NAMALWA (cell line): Measurements from ENCODE around the gene AKAP14.
A peak's percentile ranks its signal among the peaks of the same experiment; 100 is the strongest.
"Not testable (repeated sequence)": the region's sequence is repeated elsewhere in the genome, so short reads cannot be mapped to it uniquely, and the experiment has no call there.

Experiments
- DNase-seq: peaks from one replicate; pipeline ENCODE4 v3.0.0-alpha.2; 2015; ENCODE audit warnings: low spot score

AKAP14 gene

DNA sequence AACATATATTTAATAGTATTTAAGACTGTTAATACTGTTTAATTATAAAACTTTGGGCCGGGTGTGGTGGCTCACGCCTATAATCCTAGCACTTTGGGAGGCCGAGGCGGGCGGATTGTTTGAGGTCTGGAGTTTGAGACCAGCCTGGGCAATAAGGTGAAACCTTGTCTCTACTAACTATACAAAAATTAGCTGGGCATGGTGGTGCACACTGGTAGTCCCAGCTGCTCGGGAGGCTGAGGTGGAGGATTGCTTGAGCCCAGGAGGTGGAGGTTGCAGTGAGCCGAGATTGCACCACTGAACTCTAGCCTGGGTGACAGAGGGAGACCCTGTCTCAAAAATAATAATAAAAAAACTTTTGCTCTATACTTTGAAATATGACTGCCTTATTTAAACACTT is 26.7 kb downstream of the AKAP14 start:
- not testable (repeated sequence) for DNase-seq

GRCh38 chrX:119935215-119935874 is 39.7 kb downstream of the AKAP14 start:
- DNase-seq: no peak

DNA sequence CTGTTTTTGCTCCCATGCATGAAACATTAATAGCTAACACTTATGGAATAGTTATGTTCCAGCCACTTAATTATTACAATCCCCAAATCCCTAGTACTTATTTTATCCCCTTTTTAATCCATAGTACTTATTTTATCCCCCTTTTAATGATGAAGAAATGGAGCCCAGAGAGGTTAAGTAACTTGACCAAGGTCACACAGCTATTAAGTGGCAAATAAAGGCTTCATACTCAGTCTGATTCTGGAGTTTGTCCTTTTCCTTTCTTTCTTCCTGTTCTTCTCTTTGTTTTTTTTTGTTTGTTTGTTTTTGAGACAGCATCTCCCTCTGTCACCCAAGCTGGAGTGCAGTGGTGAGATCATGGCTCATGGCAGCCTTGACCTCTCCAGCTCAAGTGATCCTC is 45.6 kb downstream of the AKAP14 start:
- DNase-seq: no peak

DNA sequence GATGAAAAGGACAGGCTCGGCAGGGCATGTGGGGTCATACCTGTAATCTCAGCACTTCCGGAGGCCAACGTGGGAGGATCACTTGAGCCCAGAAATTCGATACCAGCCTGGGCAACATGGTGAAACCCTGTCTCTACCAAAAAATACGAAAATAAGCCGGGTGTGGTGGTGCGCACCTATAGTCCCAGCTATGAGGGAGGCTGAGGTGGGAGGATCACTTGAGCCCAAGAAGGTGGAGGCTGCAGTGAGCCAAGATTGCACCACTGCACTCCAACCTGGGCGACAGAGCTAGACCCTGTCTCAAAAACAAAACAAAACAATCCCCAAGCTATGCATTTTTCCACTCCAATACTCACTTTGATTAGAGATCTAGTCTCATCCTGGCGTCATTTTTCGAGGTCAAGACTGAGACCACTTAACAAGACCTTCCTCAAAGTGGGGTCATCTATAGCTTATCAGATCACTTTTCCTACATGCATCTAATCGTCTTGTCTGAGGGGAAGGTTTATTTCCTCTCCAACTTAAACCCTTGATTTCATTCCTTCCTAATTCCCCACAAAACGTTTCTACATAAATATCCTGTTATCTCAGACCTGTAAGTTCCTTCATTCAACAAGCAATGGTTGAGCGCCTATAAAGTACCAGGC is 46.6 kb downstream of the AKAP14 start:
- DNase-seq: no peak

GRCh38 chrX:119942831-119943184 is 47.1 kb downstream of the AKAP14 start:
- DNase-seq: no peak

GRCh38 chrX:119943185-119943988 is 47.7 kb downstream of the AKAP14 start, which contains the start of gene NKAP:
NKAP (minus strand) TSS chrX:119943751; CDS start chrX:119943605, 146 bp downstream.
- peak; percentile 88 for DNase-seq

DNA sequence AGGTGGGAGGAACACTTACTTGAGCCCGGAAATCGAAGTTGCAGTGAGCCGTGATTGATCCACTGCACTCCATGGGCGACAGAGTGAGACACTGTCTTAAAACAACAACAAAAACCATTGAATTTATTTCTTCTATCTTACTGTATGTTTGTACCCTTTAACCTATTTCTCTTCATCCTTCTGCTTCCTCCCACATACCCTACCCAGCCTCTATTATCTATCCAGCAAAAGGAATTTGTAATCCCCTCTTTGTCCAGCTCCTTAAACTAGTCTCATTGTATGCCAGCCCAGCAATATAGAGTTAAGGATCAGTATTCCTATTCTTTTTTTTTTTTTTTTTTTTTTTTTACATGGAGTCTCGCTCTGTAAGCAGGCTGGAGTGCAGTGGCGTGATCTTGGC is 49.8 kb downstream of the AKAP14 start:
- DNase-seq: no peak

DNA sequence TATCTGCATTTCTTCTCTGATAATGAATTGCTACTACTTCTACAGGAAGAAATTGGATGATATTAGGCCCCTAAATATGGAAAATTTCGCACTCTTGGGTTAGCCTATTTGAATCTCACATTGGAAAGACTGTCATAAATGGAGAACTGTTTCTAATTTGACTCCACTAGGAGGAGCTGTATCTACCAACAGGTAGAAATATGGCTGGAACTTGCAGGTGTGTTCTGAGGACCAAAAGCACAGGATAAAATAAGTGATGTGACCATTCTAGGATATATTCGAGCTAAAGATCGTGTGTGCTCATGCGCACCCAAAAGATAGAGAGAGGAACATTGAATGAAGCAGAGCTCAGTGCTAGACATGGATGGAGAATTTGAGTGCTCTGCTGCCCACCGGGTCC is 52.7 kb downstream of the AKAP14 start:
- no peak for DNase-seq

DNA sequence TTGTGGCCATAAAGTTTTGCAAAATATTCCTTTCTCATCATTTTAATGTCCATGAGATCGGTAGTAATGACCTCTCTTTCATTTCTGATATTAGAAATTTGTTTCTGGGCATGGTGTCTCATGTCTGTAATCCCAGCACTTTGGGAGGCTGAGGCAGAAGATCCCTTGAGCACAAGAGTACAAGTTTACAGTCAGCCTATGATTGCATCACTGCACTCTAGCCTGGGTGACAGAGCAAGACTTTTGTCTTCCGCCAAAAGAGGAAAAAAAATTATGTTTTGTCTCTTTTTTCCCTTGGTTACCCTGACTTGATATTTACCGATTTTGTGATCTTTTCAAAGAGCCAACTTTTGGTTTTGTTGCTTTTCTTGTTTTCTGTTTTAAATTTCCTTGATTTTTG is 58.7 kb downstream of the AKAP14 start:
- DNase-seq: no peak

DNA sequence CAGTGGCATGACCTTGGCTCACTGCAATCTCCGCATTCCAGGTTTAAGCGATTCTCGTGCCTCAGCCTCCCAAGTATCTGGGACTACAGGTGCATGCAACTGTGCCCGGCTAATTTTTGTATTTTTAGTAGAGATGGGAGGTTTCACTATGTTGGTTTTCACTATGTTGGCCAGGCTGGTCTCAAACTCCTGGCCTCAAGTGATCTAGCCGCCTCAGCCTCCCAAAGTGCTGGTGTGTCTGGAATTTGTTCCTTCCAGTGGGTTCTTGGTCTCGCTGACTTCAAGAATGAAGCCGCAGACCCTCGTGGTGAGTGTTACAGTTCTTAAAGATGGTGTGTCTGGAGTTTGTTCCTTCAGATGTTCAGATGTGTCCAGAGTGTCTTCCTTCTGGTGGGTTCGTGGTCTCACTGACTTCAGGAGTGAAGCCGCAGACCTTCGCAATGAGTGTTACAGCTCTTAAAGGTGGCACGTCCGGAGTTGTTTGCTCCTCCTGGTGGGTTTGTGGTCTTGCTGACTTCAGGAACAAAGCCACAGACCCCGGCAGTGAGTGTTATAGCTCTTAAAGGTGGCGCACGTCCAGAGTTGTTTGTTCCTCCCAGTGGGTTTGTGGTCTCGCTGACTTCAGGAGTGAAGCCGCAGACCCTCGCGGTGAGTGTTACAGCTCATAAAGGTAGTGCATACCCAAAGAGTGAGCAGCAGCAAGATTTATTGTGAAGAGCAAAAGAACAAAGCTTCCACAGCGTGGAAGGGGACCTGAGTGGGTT is 60.3 kb downstream of the AKAP14 start:
- DNase-seq: not testable (repeated sequence)

- no peak for DNase-seq
These were observed 64.9 kb downstream of the AKAP14 start for GRCh38 chrX:119960625-119961024.

- not testable (repeated sequence) for DNase-seq
These were observed 71.1 kb downstream of the AKAP14 start for GRCh38 chrX:119966837-119967236.
